Erythroblast (primary cell): ENCODE results near the gene BMP5.

Experiments used
- GATA1 ChIP-seq: IDR thresholded peaks from 2 replicates; pipeline ENCODE4 v1.6.1; 2011; ENCODE audit warnings: low read depth, mild to moderate bottlenecking, control low read depth, low read length, moderate library complexity
- POLR2A ChIP-seq: IDR thresholded peaks from 2 replicates; pipeline ENCODE4 v1.6.1; 2011; ENCODE audit warnings: mild to moderate bottlenecking, low read length

DNA sequence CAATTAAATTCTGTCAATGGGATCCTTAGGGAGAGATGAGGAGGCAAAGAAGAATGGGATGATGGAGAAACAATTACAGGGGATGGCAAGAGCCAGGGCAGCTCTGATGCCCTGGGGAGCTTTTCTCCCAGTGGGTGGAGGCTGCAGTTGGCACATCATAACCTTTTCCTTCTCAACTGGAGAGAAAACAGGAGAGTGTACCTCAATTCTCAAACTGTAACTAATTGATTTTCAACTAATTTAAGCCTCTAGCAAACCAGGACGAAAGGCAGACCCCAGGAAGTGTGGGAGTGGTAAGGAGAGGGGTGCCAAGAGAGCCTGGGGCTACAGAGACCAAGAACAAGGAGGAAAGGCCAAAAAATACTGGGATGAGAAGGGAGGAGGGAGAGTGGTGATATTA lies 5.7 kb downstream of the BMP5 start:
- TF ChIP-seq POLR2A (no peak), GATA1 (no peak)
